Upper lobe of right lung (tissue), 1 donor: ENCODE measurements around the gene TJP1. TPM values are rescaled to one million over a fixed set of nuclear protein-coding genes. Genes with fewer than 3 reads are reported as not detected.

Source experiments
- ATAC-seq: fragments of 200-7000 bp; cut with Tn5 transposase; one replicate; pipeline ENCODE4 v1.9.1; 2020; ENCODE audit warnings: mild to moderate bottlenecking, moderate library complexity
- DNase-seq: peaks from one replicate; pipeline ENCODE4 v3.0.0-alpha.2; 2020
- H3K27ac ChIP-seq: fragments of 200-600 bp; one replicate; pipeline ENCODE4 v1.8.0; 2022
- H3K27me3 ChIP-seq: fragments of 200-600 bp; one replicate; pipeline ENCODE4 v1.8.0; 2022; ENCODE audit warnings: mild to moderate bottlenecking
- H3K36me3 ChIP-seq: fragments of 200-600 bp; one replicate; pipeline ENCODE4 v1.8.0; 2022
- H3K4me1 ChIP-seq: fragments of 200-600 bp; one replicate; pipeline ENCODE4 v1.8.0; 2022
- H3K4me3 ChIP-seq: fragments of 200-600 bp; one replicate; pipeline ENCODE4 v1.8.0; 2022; ENCODE audit warnings: mild to moderate bottlenecking
- H3K9me3 ChIP-seq: fragments of 200-600 bp; one replicate; pipeline ENCODE4 v1.8.0; 2022
- CTCF ChIP-seq: fragments of 200-600 bp; IDR thresholded peaks from one replicate; pipeline ENCODE4 v1.8.0; 2022; ENCODE audit warnings: antibody characterized with exemption
- intact Hi-C: fragments of 100-400 bp; cut with DNase I; formaldehyde crosslinking; loops from one replicate; pipeline ENCODE4 v1.11.0; 2022
- total RNA-seq: library from RNA; stranded (reverse); fragmentation: NEBNext Ultra II Directional; extraction: Animal tissue kit (Norgen Biotek cat#: 25700); gene quantifications from one replicate; pipeline ENCODE4 v1.2.1, GENCODE V29; 2021
- donor health status: DM: no; HTN: yes; CAD: no; lungs with severe emphysema.

Gene TJP1
- total RNA-seq, 1 donor from 2014 or later: 147 TPM

GRCh38 chr15:29849716-29850115 is 27.4 kb upstream of the TJP1 start:
- no peak for TF ChIP-seq CTCF
- no peak overlapping the region for H3K27ac ChIP-seq
- H3K4me3 ChIP-seq: no peak overlapping the region
- H3K27me3 ChIP-seq: no peaks in the 10 kb centered on the region
- no peak for DNase-seq
- intact Hi-C loops: no loop called here
- no peaks in the 10 kb centered on the region for H3K36me3 ChIP-seq
- no peaks in the 10 kb centered on the region for H3K4me1 ChIP-seq
- no peaks in the 10 kb centered on the region for H3K9me3 ChIP-seq
- ATAC-seq: no peak

GRCh38 chr15:29849218-29849617 is 26.9 kb upstream of the TJP1 start:
- no peaks in the 10 kb centered on the region for H3K4me1 ChIP-seq
- no peaks in the 10 kb centered on the region for H3K27me3 ChIP-seq
- DNase-seq (no peak), ATAC-seq (no peak)
- H3K27ac ChIP-seq: no peak overlapping the region
- no peaks in the 10 kb centered on the region for H3K9me3 ChIP-seq
- intact Hi-C loops: no loop called here
- H3K4me3 ChIP-seq: no peak overlapping the region
- H3K36me3 ChIP-seq: no peaks in the 10 kb centered on the region
- TF ChIP-seq CTCF: no peak

GRCh38 chr15:29844290-29844903 is 22.1 kb upstream of the TJP1 start:
- Histone ChIP-seq H3K9me3 (no peaks in the 10 kb centered on the region), H3K4me1 (peaks cover 6% of the 10 kb centered on the region), H3K27me3 (no peaks in the 10 kb centered on the region), H3K4me3 (no peak overlapping the region), H3K27ac (no peak overlapping the region), H3K36me3 (no peaks in the 10 kb centered on the region)
- TF ChIP-seq CTCF: no peak
- DNase-seq (no peak), ATAC-seq (no peak)
- intact Hi-C loops: no loop called here

- H3K4me3 ChIP-seq: no peak overlapping the region
- H3K27me3 ChIP-seq: no peaks in the 10 kb centered on the region
- H3K27ac ChIP-seq: no peak overlapping the region
- ATAC-seq (no peak), DNase-seq (no peak)
- TF ChIP-seq CTCF: no peak
- peaks cover 6% of the 10 kb centered on the region for H3K4me1 ChIP-seq
- no peaks in the 10 kb centered on the region for H3K36me3 ChIP-seq
- intact Hi-C loops: no loop called here
- H3K9me3 ChIP-seq: no peaks in the 10 kb centered on the region
Measured at GRCh38 chr15:29842290-29842689, 20.0 kb upstream of the TJP1 start.

GRCh38 chr15:29840926-29841325 is 18.7 kb upstream of the TJP1 start:
- Histone ChIP-seq H3K27ac (peak overlapping the region; percentile 19), H3K36me3 (no peaks in the 10 kb centered on the region), H3K9me3 (no peaks in the 10 kb centered on the region), H3K4me3 (no peak overlapping the region), H3K4me1 (peaks cover 7% of the 10 kb centered on the region), H3K27me3 (no peaks in the 10 kb centered on the region)
- DNase-seq: no peak
- intact Hi-C loops: no loop called here
- TF ChIP-seq CTCF: no peak
- peak; percentile 67 for ATAC-seq

- Histone ChIP-seq H3K36me3 (no peaks in the 10 kb centered on the region), H3K27ac (no peak overlapping the region), H3K9me3 (no peaks in the 10 kb centered on the region), H3K27me3 (no peaks in the 10 kb centered on the region), H3K4me1 (peaks cover 13% of the 10 kb centered on the region), H3K4me3 (no peak overlapping the region)
- DNase-seq (no peak), ATAC-seq (no peak)
- intact Hi-C loops: no loop called here
- no peak for TF ChIP-seq CTCF
Measured at GRCh38 chr15:29840054-29840453, 17.8 kb upstream of the TJP1 start.
